Liver (tissue), 9 donors: Measurements from ENCODE around the gene ASZ1. TPM values are rescaled to one million over a fixed set of nuclear protein-coding genes. Genes with fewer than 3 reads are reported as not detected.
"Not testable (repeated sequence)": the region's sequence is repeated elsewhere in the genome, so short reads cannot be mapped to it uniquely, and the experiment has no call there.

ENCODE experiments used
- DNase-seq: peaks from one replicate; pipeline ENCODE4 v3.0.0-alpha.2; 2017; ENCODE audit warnings: low spot score
- H3K27ac ChIP-seq, 2 donors: one replicate each; pipeline ENCODE4 v1.7.0; 2013; ENCODE audit warnings: inconsistent platforms in 2 of 2, low read length in 2 of 2, control low read depth in 1 of 2, low read depth in 1 of 2, mild to moderate bottlenecking in 1 of 2
- H3K27me3 ChIP-seq, 4 donors: one replicate each; pipeline versions ENCODE4 v1.6.1 to v1.7.0; 2013; ENCODE audit warnings: low read length in 3 of 4, inconsistent platforms in 1 of 4, mild to moderate bottlenecking in 1 of 4, moderate library complexity in 1 of 4; ENCODE audit not compliant: control insufficient read depth in 4 of 4, insufficient read depth in 4 of 4
- H3K36me3 ChIP-seq, 4 donors: one replicate each; pipeline versions ENCODE4 v1.6.1 to v1.7.0; 2013; ENCODE audit warnings: low read length in 3 of 4, mild to moderate bottlenecking in 3 of 4, low read depth in 1 of 4, moderate library complexity in 1 of 4; ENCODE audit not compliant: control insufficient read depth in 4 of 4, insufficient read depth in 3 of 4
- H3K4me1 ChIP-seq, 4 donors: one replicate each; pipeline versions ENCODE4 v1.6.1 to v1.7.0; 2013; ENCODE audit warnings: low read length in 3 of 4, mild to moderate bottlenecking in 3 of 4, moderate library complexity in 1 of 4; ENCODE audit not compliant: control insufficient read depth in 4 of 4, insufficient read depth in 4 of 4
- H3K4me3 ChIP-seq, 3 donors: one replicate each; pipeline versions ENCODE4 v1.6.1 to v1.7.0; 2013; ENCODE audit warnings: low read length in 3 of 3, control low read depth in 1 of 3, low read depth in 1 of 3, mild to moderate bottlenecking in 1 of 3
- H3K9ac ChIP-seq, 2 donors: one replicate each; pipeline ENCODE4 v1.7.0; 2013; ENCODE audit warnings: low read length in 2 of 2, mild to moderate bottlenecking in 2 of 2, moderate library complexity in 2 of 2, control low read depth in 1 of 2, low read depth in 1 of 2
- H3K9me3 ChIP-seq, 4 donors: one replicate each; pipeline versions ENCODE4 v1.6.1 to v1.7.0; 2013; ENCODE audit warnings: low read length in 3 of 4; ENCODE audit not compliant: control insufficient read depth in 4 of 4
- ATF3 ChIP-seq: IDR thresholded peaks from 2 replicates; pipeline ENCODE4 v1.6.1; 2016; ENCODE audit warnings: antibody characterized with exemption
- CTCF ChIP-seq: fragments of 150-350 bp; IDR thresholded peaks from 2 replicates; pipeline ENCODE4 v1.5.1; 2017; ENCODE audit warnings: improper control_type of control experiment, low read depth, low read length; ENCODE audit not compliant: missing input control
- EGR1 ChIP-seq, 2 donors: IDR thresholded peaks; 2 replicates each; pipeline ENCODE4 v1.6.1; 2016 to 2018; ENCODE audit warnings: antibody characterized with exemption in 2 of 2, low read depth in 2 of 2
- FOXA1 ChIP-seq: IDR thresholded peaks from 2 replicates; pipeline ENCODE4 v1.6.1; 2016; ENCODE audit warnings: antibody characterized with exemption
- FOXA2 ChIP-seq: IDR thresholded peaks from 2 replicates; pipeline ENCODE4 v1.6.1; 2016; ENCODE audit warnings: antibody characterized with exemption
- GABPA ChIP-seq, 2 donors: IDR thresholded peaks in 1 of 2; conservative IDR thresholded peaks in 1 of 2; 2 replicates each; pipeline ENCODE4 v1.6.1; 2016; ENCODE audit warnings: antibody characterized with exemption in 2 of 2, mild to moderate bottlenecking in 1 of 2, moderate library complexity in 1 of 2
- HNF4A ChIP-seq, 2 donors: conservative IDR thresholded peaks; 2 replicates each; pipeline ENCODE4 v1.6.1; 2016; ENCODE audit warnings: antibody characterized with exemption in 2 of 2, mild to moderate bottlenecking in 2 of 2
- HNF4G ChIP-seq: IDR thresholded peaks from 2 replicates; pipeline ENCODE4 v1.6.1; 2016; ENCODE audit warnings: antibody characterized with exemption
- JUND ChIP-seq, 2 donors: IDR thresholded peaks; 2 replicates each; pipeline ENCODE4 v1.6.1; 2016; ENCODE audit warnings: antibody characterized with exemption in 2 of 2
- MAX ChIP-seq: IDR thresholded peaks from 2 replicates; pipeline ENCODE4 v1.6.1; 2016; ENCODE audit warnings: antibody characterized with exemption
- NR2F2 ChIP-seq: IDR thresholded peaks from 2 replicates; pipeline ENCODE4 v1.6.1; 2016; ENCODE audit warnings: antibody characterized with exemption
- RAD21 ChIP-seq, 2 donors: IDR thresholded peaks; 2 replicates each; pipeline ENCODE4 v1.6.1; 2016; ENCODE audit warnings: antibody characterized with exemption in 2 of 2, mild to moderate bottlenecking in 2 of 2
- RXRA ChIP-seq, 2 donors: IDR thresholded peaks; 2 replicates each; pipeline ENCODE4 v1.6.1; 2017 to 2018; ENCODE audit warnings: antibody characterized with exemption in 2 of 2, mild to moderate bottlenecking in 1 of 2
- SP1 ChIP-seq: IDR thresholded peaks from 2 replicates; pipeline ENCODE4 v1.6.1; 2018; ENCODE audit warnings: antibody characterized with exemption, mild to moderate bottlenecking
- TAF1 ChIP-seq: conservative IDR thresholded peaks from 2 replicates; pipeline ENCODE4 v1.6.1; 2016; ENCODE audit warnings: antibody characterized with exemption, mild to moderate bottlenecking
- YY1 ChIP-seq: IDR thresholded peaks from 2 replicates; pipeline ENCODE4 v1.6.1; 2016; ENCODE audit warnings: antibody characterized with exemption, mild to moderate bottlenecking
- ZBTB33 ChIP-seq: IDR thresholded peaks from 2 replicates; pipeline ENCODE4 v1.6.1; 2016; ENCODE audit warnings: antibody characterized with exemption
- WGBS: extraction: QIAGEN DNeasy Blood & Tissue Kit; methylation state at CpG from one replicate; pipeline ENCODE4 v1.1.7; 2013; 5-methylcytosine and 5-hydroxymethylcytosine counted together
- polyA plus RNA-seq, 2 donors: library from polyadenylated mRNA; stranded (reverse) in 1 of 2; unstranded in 1 of 2; fragments of 200-250 nt in 1 of 2; fragments of >200 nt in 1 of 2; fragmentation: Nextera tagmentation in 1 of 2; extraction: Ambion mirVana in 1 of 2; gene quantifications; one replicate each; pipeline versions ENCODE4 v1.2.1 to v1.2.3, GENCODE V29; 2013 to 2015
- total RNA-seq, 2 donors: library from RNA; depleted of rRNA; stranded (reverse); fragments of >200 nt; gene quantifications; one replicate each; pipeline ENCODE4 v1.2.3, GENCODE V29; 2014
- donor health status: healthy.
- donor health status: healthy.
- donor health status: healthy.
- donor health status: healthy.
- donor health status: healthy.

Gene ASZ1
- total and polyA plus RNA-seq, 4 donors = 0.08 TPM; not detected in 3

- Histone ChIP-seq H3K27ac (no peak overlapping the region), H3K4me3 (no peak overlapping the region), H3K4me1 (no peaks in the 10 kb centered on the region), H3K36me3 (no peaks in the 10 kb centered on the region), H3K27me3 (no peaks in the 10 kb centered on the region), H3K9ac (no peak overlapping the region), H3K9me3 (no peaks in the 10 kb centered on the region)
- DNase-seq = no peak
- TF ChIP-seq NR2F2 (no peak), SP1 (no peak), FOXA1 (no peak), GABPA (IDR thresholded peaks at IDR 0.05 in 1 of 2, conservative IDR thresholded peaks at IDR 0.05 in 1 of 2) (no peak), JUND (IDR thresholded peaks at IDR 0.05) (no peak)
- WGBS = 55% methylated on average over 5 of the region's 5 CpGs
Measured at GRCh38 chr7:117470777-117471176, 43.5 kb upstream of the ASZ1 start.

- 92% methylated on average over 2 of the region's 2 CpGs for WGBS
- H3K9me3 ChIP-seq = no peaks in the 10 kb centered on the region
- DNase-seq = no peak
- TF ChIP-seq RAD21 (IDR thresholded peaks at IDR 0.05) (no peak), HNF4A (conservative IDR thresholded peaks at IDR 0.05) (no peak), TAF1 (no peak), FOXA2 (no peak), RXRA (IDR thresholded peaks at IDR 0.05) (no peak), SP1 (no peak), HNF4G (no peak), ATF3 (no peak), GABPA (IDR thresholded peaks at IDR 0.05 in 1 of 2, conservative IDR thresholded peaks at IDR 0.05 in 1 of 2) (no peak)
- no peaks in the 10 kb centered on the region for H3K27me3 ChIP-seq
- no peak overlapping the region for H3K9ac ChIP-seq
- H3K4me1 ChIP-seq = no peaks in the 10 kb centered on the region
- H3K36me3 ChIP-seq = no peaks in the 10 kb centered on the region
- H3K27ac ChIP-seq = no peak overlapping the region
- no peak overlapping the region for H3K4me3 ChIP-seq
Measured at GRCh38 chr7:117468174-117468573, 40.9 kb upstream of the ASZ1 start.

- not testable (repeated sequence) for DNase-seq, H3K4me3 ChIP-seq, H3K27ac ChIP-seq, H3K9me3 ChIP-seq, H3K27me3 ChIP-seq, H3K4me1 ChIP-seq, H3K9ac ChIP-seq, H3K36me3 ChIP-seq
- WGBS = 94% methylated on average over 3 of the region's 4 CpGs
Measured at GRCh38 chr7:117460815-117461214, 33.5 kb upstream of the ASZ1 start.

GRCh38 chr7:117459735-117460134 is 32.4 kb upstream of the ASZ1 start:
- Histone ChIP-seq H3K27ac (no peak overlapping the region), H3K9me3 (no peaks in the 10 kb centered on the region), H3K4me3 (no peak overlapping the region), H3K27me3 (no peaks in the 10 kb centered on the region), H3K36me3 (no peaks in the 10 kb centered on the region), H3K4me1 (no peaks in the 10 kb centered on the region), H3K9ac (no peak overlapping the region)
- DNase-seq = no peak
- TF ChIP-seq RAD21 (IDR thresholded peaks at IDR 0.05) (no peak), HNF4G (no peak), YY1 (no peak), NR2F2 (no peak), ATF3 (no peak), GABPA (IDR thresholded peaks at IDR 0.05 in 1 of 2, conservative IDR thresholded peaks at IDR 0.05 in 1 of 2) (no peak), FOXA1 (no peak), TAF1 (no peak), EGR1 (IDR thresholded peaks at IDR 0.05; ENCODE audit: low read depth in 2 of 2) (no peak), ZBTB33 (no peak), RXRA (IDR thresholded peaks at IDR 0.05) (no peak), MAX (no peak), FOXA2 (no peak), CTCF (no peak), JUND (IDR thresholded peaks at IDR 0.05) (no peak), HNF4A (conservative IDR thresholded peaks at IDR 0.05) (no peak)
